Measurements from ENCODE around the gene CCDC92. TPM values are rescaled to one million over a fixed set of nuclear protein-coding genes. Genes with fewer than 3 reads are reported as not detected.

The CCDC92 gene
- total RNA-seq, 1 experiment from 2014 or later: 32.3 TPM

GRCh38 chr12:123892853-123893252, 79.8 kb downstream of the CCDC92 start:
- Mint-ChIP-seq H3K27me3 (ENCODE audit: insufficient read depth, unreplicated experiment) (peaks cover 43% of the 10 kb centered on the region), H3K36me3 (ENCODE audit: insufficient read depth, unreplicated experiment) (no peaks in the 10 kb centered on the region), H3K9me3 (ENCODE audit: unreplicated experiment) (no peaks in the 10 kb centered on the region), H3K4me1 (ENCODE audit: insufficient read depth, unreplicated experiment) (peaks cover 10% of the 10 kb centered on the region), H3K27ac (ENCODE audit: low read depth, unreplicated experiment) (no peak overlapping the region), H3K4me3 (ENCODE audit: unreplicated experiment) (no peak overlapping the region)
- TF ChIP-seq CTCF (IDR thresholded peaks at IDR 0.05; ENCODE audit: unreplicated experiment): no peak
- no TSS peak for BruUV-seq (replicated peaks)
- intact Hi-C loops (cut with micrococcal nuclease): no loop called here
- ChIA-PET CTCF (no interaction called here), POLR2A (no interaction called here)
- no peak for DNase-seq (ENCODE audit: unreplicated experiment)

GRCh38 chr12:123892180-123892559, 80.5 kb downstream of the CCDC92 start:
- Mint-ChIP-seq H3K36me3 (ENCODE audit: insufficient read depth, unreplicated experiment) (no peaks in the 10 kb centered on the region), H3K4me1 (ENCODE audit: insufficient read depth, unreplicated experiment) (peaks cover 10% of the 10 kb centered on the region), H3K4me3 (ENCODE audit: unreplicated experiment) (no peak overlapping the region), H3K27ac (ENCODE audit: low read depth, unreplicated experiment) (no peak overlapping the region), H3K27me3 (ENCODE audit: insufficient read depth, unreplicated experiment) (peaks cover 46% of the 10 kb centered on the region), H3K9me3 (ENCODE audit: unreplicated experiment) (no peaks in the 10 kb centered on the region)
- intact Hi-C loops (cut with micrococcal nuclease): no loop called here
- no TSS peak for BruUV-seq (replicated peaks)
- no peak for TF ChIP-seq CTCF (IDR thresholded peaks at IDR 0.05; ENCODE audit: unreplicated experiment)
- no peak for DNase-seq (ENCODE audit: unreplicated experiment)
- ChIA-PET POLR2A (no interaction called here), CTCF (no interaction called here)

- Mint-ChIP-seq H3K36me3 (ENCODE audit: insufficient read depth, unreplicated experiment) (no peaks in the 10 kb centered on the region), H3K27me3 (ENCODE audit: insufficient read depth, unreplicated experiment) (peaks cover 51% of the 10 kb centered on the region), H3K27ac (ENCODE audit: low read depth, unreplicated experiment) (no peak overlapping the region), H3K4me1 (ENCODE audit: insufficient read depth, unreplicated experiment) (peaks cover 15% of the 10 kb centered on the region), H3K4me3 (ENCODE audit: unreplicated experiment) (no peak overlapping the region), H3K9me3 (ENCODE audit: unreplicated experiment) (no peaks in the 10 kb centered on the region)
- BruUV-seq (replicated peaks): no TSS peak
- intact Hi-C loops (cut with micrococcal nuclease): no loop called here
- ChIA-PET POLR2A (no interaction called here), CTCF (interaction anchor here (0.6 to 2.8 kb wide), 2 partner anchors 13 to 654 kb away, joined by 4 to 8 read pairs; no protein-coding TSS in a partner anchor)
- DNase-seq (ENCODE audit: unreplicated experiment): peak; percentile 48
- TF ChIP-seq CTCF (IDR thresholded peaks at IDR 0.05; ENCODE audit: unreplicated experiment): no peak
Observed at GRCh38 chr12:123891516-123892179, 81.0 kb downstream of the CCDC92 start.

- TF ChIP-seq CTCF (IDR thresholded peaks at IDR 0.05; ENCODE audit: unreplicated experiment): no peak
- no peaks in the 10 kb centered on the region for H3K36me3 Mint-ChIP-seq (ENCODE audit: insufficient read depth, unreplicated experiment)
- ChIA-PET CTCF (interaction anchor here (0.9 to 2.8 kb wide), 2 partner anchors 14 to 33 kb away, joined by 3 to 8 read pairs; no protein-coding TSS in a partner anchor), POLR2A (no interaction called here)
- no TSS peak for BruUV-seq (replicated peaks)
- H3K27me3 Mint-ChIP-seq (ENCODE audit: insufficient read depth, unreplicated experiment): peaks cover 58% of the 10 kb centered on the region
- H3K4me3 Mint-ChIP-seq (ENCODE audit: unreplicated experiment): no peak overlapping the region
- peaks cover 21% of the 10 kb centered on the region for H3K4me1 Mint-ChIP-seq (ENCODE audit: insufficient read depth, unreplicated experiment)
- no peaks in the 10 kb centered on the region for H3K9me3 Mint-ChIP-seq (ENCODE audit: unreplicated experiment)
- H3K27ac Mint-ChIP-seq (ENCODE audit: low read depth, unreplicated experiment): no peak overlapping the region
- intact Hi-C loops (cut with micrococcal nuclease): no loop called here
- no peak for DNase-seq (ENCODE audit: unreplicated experiment)
Observed at GRCh38 chr12:123891011-123891410, 81.6 kb downstream of the CCDC92 start.

Measured in MCF 10A (cell line).